NCI-H1417 treated with DMSO at 0.1 percent for 48 hours (cell line): ENCODE measurements around the gene EPB41L2.

Experiments
- DNase-seq: peaks from one replicate; lab custom pipeline; 2025; lab: John Stamatoyannopoulos, UW

The EPB41L2 gene

GRCh38 chr6:131061751-131062119, 1.3 kb downstream of the EPB41L2 start:
- DNase-seq = no peak

GRCh38 chr6:131061041-131061750, 1.8 kb downstream of the EPB41L2 start:
- DNase-seq = no peak

GRCh38 chr6:131060311-131060710, 2.7 kb downstream of the EPB41L2 start:
- no peak for DNase-seq

- no peak for DNase-seq
Measured at GRCh38 chr6:131059486-131059885, 3.6 kb downstream of the EPB41L2 start.

GRCh38 chr6:131058236-131058635, 4.8 kb downstream of the EPB41L2 start:
- no peak for DNase-seq

GRCh38 chr6:131054392-131055250, 8.4 kb downstream of the EPB41L2 start:
- no peak for DNase-seq

- no peak for DNase-seq
Measured at GRCh38 chr6:131053546-131054240, 9.4 kb downstream of the EPB41L2 start.

GRCh38 chr6:131052181-131052580, 10.9 kb downstream of the EPB41L2 start:
- DNase-seq = no peak

GRCh38 chr6:131051341-131051740, 11.7 kb downstream of the EPB41L2 start:
- DNase-seq = no peak

- DNase-seq = no peak
Measured at GRCh38 chr6:131049608-131050007, 13.4 kb downstream of the EPB41L2 start.

GRCh38 chr6:131048933-131049515, 14.0 kb downstream of the EPB41L2 start:
- no peak for DNase-seq

- DNase-seq = no peak
Measured at GRCh38 chr6:131048459-131048858, 14.6 kb downstream of the EPB41L2 start.

GRCh38 chr6:131045139-131045538, 17.9 kb downstream of the EPB41L2 start:
- no peak for DNase-seq

GRCh38 chr6:131043902-131044447, 19.1 kb downstream of the EPB41L2 start:
- DNase-seq = no peak

- no peak for DNase-seq
Measured at GRCh38 chr6:131042664-131043063, 20.4 kb downstream of the EPB41L2 start.

- DNase-seq = no peak
Measured at GRCh38 chr6:131041814-131042213, 21.2 kb downstream of the EPB41L2 start.

GRCh38 chr6:131040866-131041265, 22.2 kb downstream of the EPB41L2 start:
- DNase-seq = no peak

- DNase-seq = no peak
Measured at GRCh38 chr6:131039345-131039680, 23.7 kb downstream of the EPB41L2 start.

GRCh38 chr6:131038597-131039344, 24.3 kb downstream of the EPB41L2 start:
- DNase-seq = no peak

- no peak for DNase-seq
Measured at GRCh38 chr6:131037194-131037897, 25.7 kb downstream of the EPB41L2 start.

GRCh38 chr6:131036601-131037000, 26.4 kb downstream of the EPB41L2 start:
- DNase-seq = no peak
